ENCODE measurements around the gene SUMF1.
"Not testable (repeated sequence)": the region's sequence is repeated elsewhere in the genome, so short reads cannot be mapped to it uniquely, and the experiment has no call there.

The SUMF1 gene

DNA sequence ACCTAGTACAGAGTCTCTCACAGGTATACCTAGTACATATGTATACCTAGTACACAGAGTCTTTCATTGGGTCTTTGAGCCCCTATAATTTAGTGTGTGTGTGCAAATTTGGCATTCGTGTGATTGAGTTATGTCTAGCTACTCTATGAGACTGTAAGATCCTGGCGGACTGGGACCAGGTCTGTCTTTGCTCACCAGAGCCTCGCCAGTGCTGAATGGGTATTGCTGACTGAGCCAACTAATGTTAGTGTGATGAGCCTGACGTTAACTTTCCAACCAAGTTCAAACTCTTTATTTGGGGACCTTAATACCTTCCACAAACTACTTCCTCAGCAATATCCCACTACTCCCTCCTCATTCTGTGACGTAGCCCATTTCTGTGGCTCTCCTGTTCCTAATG is 128.3 kb downstream of the SUMF1 start:
- DNase-seq (ENCODE audit: low spot score): no peak

DNA sequence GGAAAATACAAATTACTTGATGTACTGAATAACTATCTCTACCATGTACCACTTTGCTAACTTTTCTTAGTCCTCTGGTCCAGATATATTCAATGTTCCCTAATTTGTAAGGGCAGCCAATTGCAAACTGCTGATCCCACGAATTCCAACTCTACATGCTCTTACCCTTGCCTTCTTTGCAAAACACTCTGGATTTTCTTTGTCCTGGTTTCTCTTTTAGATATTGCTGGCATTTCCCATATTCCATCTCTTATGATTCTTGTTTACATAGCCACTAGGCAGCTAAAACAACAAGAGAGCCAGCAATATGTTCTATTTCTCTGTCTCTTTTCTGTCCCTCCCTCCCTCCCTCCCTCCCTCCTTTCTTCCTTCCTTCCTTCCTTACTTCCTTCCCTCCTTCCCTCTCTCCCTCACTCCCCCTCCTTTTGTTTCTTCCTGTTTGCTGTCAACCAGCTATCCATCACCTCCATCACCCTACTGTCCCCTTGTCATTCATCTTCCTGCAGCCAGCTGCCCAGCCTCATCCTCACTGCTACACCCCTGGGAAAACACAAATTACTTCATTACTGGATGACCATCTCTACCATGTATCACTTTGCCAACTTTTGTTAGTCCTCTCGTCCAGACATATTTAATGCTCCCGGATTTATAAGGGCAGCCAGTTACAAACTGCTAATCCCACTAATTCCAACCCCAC is 130.1 kb downstream of the SUMF1 start:
- DNase-seq (ENCODE audit: low spot score): no peak

DNA sequence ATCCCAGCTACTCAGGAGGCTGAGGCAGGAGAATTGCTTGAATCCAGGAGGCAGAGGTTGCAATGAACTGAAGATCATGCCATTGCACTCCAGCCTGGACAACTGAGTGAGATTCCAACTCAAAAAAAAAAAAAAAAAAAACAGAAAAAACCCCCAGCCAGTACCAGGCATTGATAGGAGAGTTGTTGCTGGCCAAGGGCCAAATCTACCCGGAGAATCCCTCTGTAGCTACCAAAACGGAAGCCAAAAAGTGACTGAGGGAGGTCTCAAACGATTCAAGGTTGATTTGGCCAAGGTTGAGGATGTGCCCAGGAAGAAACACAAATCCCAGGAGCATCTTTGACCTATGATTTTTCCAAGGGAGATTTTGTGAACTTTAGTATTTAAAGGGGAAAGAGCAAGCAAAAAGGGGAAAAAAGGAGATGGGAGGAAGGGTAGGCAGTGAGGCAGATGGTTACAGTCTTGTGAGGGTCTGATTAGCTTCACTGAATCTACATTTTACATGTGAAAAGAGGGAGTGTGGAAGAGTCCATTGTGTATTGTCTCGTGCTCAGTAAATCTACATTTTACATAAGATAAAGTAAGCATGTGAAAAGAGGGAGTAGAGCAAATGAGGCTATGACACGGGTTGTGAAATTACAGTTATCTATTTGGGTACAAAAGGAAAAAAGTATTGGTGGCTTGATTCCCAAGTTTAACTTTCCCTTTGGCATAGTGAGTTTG is 131.1 kb downstream of the SUMF1 start:
- DNase-seq (ENCODE audit: low spot score): no peak

DNA sequence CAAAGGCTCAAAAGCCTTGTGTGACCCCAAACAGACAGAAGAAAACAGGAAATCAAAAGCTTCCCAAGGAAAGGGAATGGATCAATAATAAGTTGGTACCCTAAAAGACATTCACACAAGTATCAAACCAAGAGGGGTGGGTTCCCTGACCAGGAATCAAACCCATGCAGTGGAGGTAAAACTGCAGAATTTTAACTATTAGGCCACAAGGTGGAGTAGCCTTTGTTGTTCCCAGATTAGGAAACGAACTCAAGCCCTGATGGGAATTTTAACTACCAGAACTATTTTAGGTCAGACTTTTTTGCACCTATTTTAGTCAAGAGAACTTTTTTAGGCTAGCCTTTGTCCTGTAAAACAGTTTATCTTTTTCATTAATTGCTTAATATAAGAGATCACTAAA is 132.5 kb downstream of the SUMF1 start:
- no peak for DNase-seq (ENCODE audit: low spot score)

DNA sequence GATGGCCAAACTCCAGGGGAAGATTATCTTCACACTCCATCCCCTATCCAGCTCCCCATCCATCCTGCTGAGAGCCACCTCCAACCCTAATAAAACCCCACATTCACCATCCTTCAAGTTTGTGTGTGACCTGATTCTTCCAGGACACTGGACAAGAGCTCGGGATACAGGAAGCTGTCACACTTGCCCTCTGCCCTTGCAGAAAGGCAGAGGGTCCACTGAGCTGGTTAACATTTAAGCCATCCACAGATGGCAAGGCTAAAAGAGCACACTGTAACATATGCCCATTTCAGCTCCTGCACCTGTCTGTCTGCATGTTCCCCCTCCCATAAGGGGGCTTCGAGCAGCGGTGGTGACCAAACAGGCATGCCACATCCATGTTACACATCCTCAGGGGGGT is 134.1 kb downstream of the SUMF1 start:
- no peak for DNase-seq (ENCODE audit: low spot score)

DNA sequence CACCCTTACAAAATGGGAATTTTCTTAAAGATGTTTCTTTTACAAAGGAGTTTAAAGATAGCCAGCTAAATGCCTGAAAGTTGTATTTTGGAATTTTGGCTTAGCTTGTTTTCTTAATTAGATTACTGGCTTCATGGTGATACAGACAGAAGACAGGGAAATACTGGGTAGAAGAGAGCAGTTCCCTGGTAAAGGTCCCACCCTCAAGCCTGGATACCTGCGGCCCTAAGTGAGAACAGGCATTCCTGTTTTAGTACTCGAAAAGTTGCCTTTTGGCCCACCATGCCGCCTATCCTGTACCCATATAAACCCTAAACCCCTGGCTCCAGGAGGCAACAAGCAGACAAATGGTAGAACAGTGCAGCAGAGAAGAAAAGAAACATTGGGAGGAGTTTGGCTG is 134.5 kb downstream of the SUMF1 start:
- DNase-seq (ENCODE audit: low spot score): no peak

DNA sequence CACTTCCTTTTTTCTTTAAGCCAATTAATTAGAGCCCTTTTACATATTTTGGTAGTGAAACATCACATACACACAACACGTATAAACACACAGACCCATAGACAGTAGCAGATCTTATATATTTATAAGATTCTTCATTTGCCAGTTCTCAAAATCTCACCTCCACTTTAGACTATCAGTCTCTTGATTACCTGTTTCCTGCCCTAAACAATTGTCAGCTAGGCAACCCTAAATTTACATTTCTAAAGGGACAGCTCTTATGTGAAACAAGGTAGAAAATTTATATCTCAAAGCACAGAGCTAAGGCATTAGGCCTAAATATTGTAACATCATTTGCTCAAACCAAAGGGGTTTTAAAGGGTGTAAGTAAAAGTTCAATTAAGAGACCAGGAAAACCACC is 135.0 kb downstream of the SUMF1 start:
- no peak for DNase-seq (ENCODE audit: low spot score)

DNA sequence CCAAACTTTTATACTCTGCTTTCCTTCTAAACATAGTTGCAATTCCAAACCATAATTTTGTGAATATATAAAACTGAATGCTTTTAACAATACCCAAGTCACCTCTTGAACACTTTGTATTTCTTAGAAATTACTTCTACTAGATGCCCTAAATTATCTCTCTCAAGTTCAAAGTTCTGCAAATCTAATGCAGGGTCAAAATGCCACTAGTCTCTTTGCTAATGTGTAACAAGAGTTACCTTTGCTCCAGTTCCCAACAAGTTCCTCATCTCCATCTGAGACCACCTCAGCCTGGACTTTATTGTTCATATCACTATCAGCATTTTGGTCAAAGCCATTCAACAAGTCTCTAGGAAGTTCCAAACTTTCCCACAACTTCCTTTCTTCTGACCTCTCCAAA is 137.3 kb downstream of the SUMF1 start:
- not testable (repeated sequence) for DNase-seq (ENCODE audit: low spot score)

DNA sequence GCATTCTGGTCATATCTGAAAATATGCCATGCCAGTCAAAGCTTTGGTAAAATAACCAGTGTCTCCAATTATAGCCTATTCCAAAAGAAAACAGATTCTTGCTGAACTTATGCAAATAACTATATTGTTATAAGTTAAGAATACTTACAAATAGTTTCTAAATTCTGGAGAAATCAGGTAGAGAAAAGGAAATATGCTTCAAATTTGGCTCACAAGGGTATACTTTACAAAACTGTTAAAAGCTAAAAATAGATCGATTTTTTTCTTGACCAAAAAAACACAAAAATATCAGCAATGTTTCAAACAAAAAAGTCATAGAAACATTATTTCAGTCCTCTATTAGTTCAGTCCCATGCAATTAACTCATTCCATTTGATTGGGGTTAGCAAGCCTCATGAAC is 140.2 kb downstream of the SUMF1 start:
- DNase-seq (ENCODE audit: low spot score): no peak

DNA sequence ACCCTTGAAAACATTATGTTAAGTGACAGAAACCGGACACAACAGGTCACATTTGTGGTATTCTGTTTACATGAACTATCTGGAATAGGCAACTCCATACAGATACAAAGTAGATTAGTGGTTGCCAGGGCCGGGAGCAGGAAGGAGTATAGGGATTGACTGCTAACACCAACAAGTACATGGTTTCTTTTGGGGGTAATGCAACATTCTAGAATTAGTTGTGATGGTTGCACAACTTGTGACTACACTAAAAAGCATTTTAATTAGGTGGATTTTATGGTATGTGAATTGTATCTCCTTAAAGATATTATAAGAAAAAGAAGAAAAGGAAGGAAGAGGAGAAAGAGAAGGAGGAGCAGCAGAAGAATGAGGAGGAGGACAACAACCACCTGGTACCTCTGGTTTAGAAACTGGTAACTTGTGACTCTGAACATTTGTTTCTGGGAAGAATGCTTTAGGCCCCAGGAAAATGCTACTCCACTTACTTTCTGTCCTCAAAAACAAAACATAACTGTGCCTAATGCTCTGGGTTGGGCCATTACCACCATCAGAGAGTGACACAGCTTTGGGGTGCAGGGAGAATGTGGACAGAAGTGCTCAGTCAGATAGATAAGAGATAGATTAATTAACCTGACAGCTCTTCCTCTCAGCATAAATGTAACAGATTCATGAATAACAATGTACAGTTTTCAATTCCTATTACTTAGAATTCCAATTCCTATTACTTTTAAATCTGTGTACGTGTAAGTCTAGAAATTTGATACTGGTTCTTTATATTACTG is 143.6 kb downstream of the SUMF1 start:
- no peak for DNase-seq (ENCODE audit: low spot score)

DNA sequence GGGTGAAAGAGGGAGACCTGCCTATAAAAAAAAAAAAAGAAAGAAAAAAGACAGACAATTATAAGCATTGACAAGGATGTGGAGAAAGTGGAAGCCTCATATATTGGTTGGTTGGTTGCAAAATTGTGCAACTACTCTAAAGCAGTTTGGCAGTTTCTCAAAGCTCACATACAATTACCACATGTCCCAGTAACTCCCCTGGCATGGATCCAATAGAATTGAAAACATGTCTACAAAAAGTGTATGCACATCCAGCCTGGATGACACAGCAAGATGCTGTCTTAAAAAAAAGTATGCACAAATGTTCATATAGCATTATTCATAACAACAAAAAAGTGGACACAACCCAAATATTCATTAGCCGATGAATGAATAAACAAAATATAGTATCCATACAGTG is 144.4 kb downstream of the SUMF1 start:
- no peak for DNase-seq (ENCODE audit: low spot score)

DNA sequence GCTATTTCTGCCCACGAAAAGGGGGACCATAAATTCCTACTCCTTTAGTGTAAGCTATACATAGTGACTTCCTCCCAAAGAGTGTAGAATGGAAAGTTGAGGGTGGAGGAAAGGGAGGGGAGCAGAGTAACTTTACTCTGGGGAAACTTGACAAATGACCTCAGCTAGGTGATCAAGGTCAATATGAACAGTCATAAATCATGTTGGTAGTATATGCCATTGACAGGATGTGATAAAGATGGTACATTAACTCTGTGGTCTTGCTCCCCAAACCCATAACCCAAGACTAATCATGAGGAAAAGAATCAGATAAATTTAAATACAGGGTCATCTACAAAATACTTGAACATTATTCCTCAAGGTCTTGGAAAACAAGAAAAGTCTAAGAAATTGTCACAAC is 145.3 kb downstream of the SUMF1 start:
- DNase-seq (ENCODE audit: low spot score): no peak

DNA sequence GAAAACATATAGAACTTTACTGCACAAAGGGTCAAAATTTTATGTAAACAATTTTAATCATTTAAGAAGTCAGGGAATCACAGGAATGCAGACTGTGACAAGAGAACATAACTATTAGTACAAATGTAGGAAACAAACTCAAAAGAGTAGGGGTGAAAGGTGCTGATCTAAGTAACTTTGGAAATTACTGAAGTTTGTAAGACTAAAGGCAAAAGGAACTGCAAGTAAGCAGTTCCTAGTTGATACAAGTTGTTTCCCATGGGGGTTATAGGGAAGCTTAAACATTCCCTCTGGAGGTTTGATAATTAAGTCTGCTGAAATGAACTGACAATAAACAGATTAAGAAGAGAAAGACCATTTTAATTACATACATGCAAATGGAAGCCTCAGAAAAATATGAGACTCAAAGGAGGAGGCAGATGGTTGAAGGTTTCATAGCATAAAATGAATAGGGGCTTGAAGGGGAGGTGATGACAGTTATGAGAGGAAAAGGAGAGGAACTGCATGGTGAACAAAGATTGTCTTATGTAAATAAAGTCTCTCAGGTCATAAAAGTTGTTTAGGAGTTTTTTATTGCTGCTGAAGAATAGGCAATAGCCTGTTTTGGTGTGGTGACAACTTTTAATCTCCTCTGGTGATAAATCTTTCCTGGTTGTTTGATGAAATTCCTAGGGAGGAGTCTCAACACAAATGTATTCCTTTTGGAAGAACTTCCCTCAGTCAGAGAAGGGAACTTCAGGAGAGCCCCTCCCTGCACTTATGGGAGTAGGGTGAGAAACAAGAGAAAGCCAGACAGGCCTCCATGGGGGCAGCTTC is 146.8 kb downstream of the SUMF1 start:
- DNase-seq (ENCODE audit: low spot score): no peak

DNA sequence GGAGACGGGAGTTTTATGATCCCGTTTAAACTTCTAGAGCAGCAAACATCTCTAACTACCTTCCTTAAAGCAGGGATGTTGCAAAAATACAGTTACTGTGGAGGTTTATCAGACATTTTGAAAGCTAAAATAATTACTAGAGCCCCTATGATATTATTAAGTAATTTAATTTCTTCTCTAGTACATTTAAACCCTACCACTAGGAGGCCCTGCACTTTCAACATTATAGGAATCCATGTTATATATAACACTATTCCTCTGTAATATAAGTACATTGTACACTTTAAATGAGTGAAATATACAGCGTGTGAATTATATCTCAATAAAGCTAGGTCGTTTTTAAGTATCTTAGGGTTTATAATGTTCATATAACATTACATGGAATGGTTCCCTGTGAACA is 152.4 kb downstream of the SUMF1 start:
- no peak for DNase-seq (ENCODE audit: low spot score)

DNA sequence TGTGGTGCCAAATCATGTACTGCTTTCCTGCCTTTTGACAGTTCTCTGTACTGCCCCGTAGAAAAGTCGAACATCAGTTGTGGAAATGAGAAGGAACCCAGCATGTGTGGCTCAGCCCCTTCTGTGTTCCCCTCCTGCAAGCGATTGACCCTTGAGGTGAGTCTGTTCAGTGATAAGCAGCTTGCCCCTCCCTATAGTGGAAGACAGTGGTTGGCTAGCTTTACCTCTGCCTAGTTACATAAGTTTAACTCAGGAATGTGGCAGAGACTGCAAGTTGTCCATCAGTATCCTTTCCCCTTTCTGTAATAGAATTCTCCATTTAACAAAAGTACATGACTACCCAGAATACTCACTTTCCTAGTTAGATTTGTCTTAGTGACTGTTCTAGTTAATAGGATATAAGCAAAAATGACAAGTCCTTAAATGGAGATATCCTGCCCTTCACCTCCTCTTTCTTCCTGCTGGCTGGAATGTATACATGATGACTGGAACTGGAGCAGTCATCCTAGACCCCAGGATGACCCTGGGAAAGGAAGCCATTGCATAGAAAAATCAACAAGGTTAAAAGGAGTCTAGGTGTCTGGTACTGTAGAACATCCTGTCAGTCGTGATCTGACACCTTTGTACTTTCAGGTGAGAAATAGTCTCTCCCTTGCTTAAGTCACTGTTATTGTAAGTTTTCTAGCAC is 153.3 kb downstream of the SUMF1 start:
- DNase-seq (ENCODE audit: low spot score): no peak

DNA sequence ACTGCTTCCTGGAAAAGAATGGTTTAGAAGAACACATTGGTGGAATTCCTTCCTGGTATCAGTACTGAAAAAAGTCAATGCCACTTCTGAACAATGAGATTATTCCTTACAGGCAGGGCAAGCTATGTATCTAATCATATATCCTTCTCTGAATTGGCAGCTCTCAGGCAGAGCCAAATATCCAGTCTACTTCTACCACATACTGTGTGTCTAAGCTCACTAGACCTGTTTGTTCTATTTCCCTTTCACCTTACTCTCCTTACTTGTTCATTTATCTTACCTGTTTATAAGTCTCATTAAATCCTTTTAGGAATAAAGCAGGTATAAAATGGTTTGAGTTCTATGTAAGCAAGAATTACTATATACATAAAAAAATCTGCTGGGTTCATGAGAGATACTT is 155.6 kb downstream of the SUMF1 start:
- no peak for DNase-seq (ENCODE audit: low spot score)
